ENCODE results near the gene PLA2G12A. TPM values are rescaled to one million over a fixed set of nuclear protein-coding genes. Genes with fewer than 3 reads are reported as not detected.

PLA2G12A gene
- total and polyA plus RNA-seq, 2 experiments from 2014 or later: 14.4 to 44.8 TPM

- Histone ChIP-seq H3K27me3 (replicated peaks; ENCODE audit: insufficient read depth) (no peaks in the 10 kb centered on the region), H3K4me1 (ENCODE audit: insufficient read depth) (peaks cover 6% of the 10 kb centered on the region; the same call in 1 of the 2 replicates), H3K79me2 (ENCODE audit: insufficient read depth) (no peaks in the 10 kb centered on the region), H2AFZ (no peak overlapping the region), H3K4me3 (no peak overlapping the region), H3F3A (ENCODE audit: insufficient read depth) (no peaks in the 10 kb centered on the region), H3K36me3 (ENCODE audit: low read depth) (peaks cover 20% of the 10 kb centered on the region), H3K27ac (no peak overlapping the region), H3K4me2 (ENCODE audit: unreplicated experiment) (no peak overlapping the region), H3K9ac (no peak overlapping the region), H4K20me1 (ENCODE audit: insufficient read depth) (no peaks in the 10 kb centered on the region), H3K9me2 (ENCODE audit: insufficient read depth) (no peaks in the 10 kb centered on the region), H3K9me3 (ENCODE audit: low read depth) (no peaks in the 10 kb centered on the region)
- in situ Hi-C loops (cut with MboI): no loop called here
- 80 to 94% methylated on average over 1 of the region's 1 CpG for WGBS, 2 experiments (ENCODE audit: low coverage in 1 of 2, low lambda C conversion rate in 2 of 2, missing lambda C conversion rate in 2 of 2)
- TF ChIP-seq EZH2phosphoT487 (IDR thresholded peaks at IDR 0.05; ENCODE audit: insufficient read depth, low read depth): no peak
- no peak for TF ChIP-seq EZH2 (IDR thresholded peaks at IDR 0.05; ENCODE audit: insufficient read depth, poor library complexity, severe bottlenecking)
- peak; percentile 23 for DNase-seq
These were observed 38.4 kb downstream of the PLA2G12A start for GRCh38 chr4:109691411-109691920.

- Histone ChIP-seq H4K20me1 (ENCODE audit: insufficient read depth) (no peaks in the 10 kb centered on the region), H3K9ac (no peak overlapping the region), H3K27ac (no peak overlapping the region), H3K36me3 (ENCODE audit: low read depth) (peaks cover 20% of the 10 kb centered on the region), H3K27me3 (replicated peaks; ENCODE audit: insufficient read depth) (no peaks in the 10 kb centered on the region), H3K79me2 (ENCODE audit: insufficient read depth) (no peaks in the 10 kb centered on the region), H3K4me3 (no peak overlapping the region), H3F3A (ENCODE audit: insufficient read depth) (no peaks in the 10 kb centered on the region), H3K4me2 (ENCODE audit: unreplicated experiment) (no peak overlapping the region), H3K4me1 (ENCODE audit: insufficient read depth) (peaks cover 6% of the 10 kb centered on the region; the same call in 1 of the 2 replicates), H2AFZ (no peak overlapping the region), H3K9me2 (ENCODE audit: insufficient read depth) (no peaks in the 10 kb centered on the region), H3K9me3 (ENCODE audit: low read depth) (no peaks in the 10 kb centered on the region)
- no peak for DNase-seq
- 93 to 94% methylated on average over 6 of the region's 6 CpGs for WGBS, 2 experiments (ENCODE audit: low coverage in 1 of 2, low lambda C conversion rate in 2 of 2, missing lambda C conversion rate in 2 of 2)
- in situ Hi-C loops (cut with MboI): no loop called here
- TF ChIP-seq EZH2 (IDR thresholded peaks at IDR 0.05; ENCODE audit: insufficient read depth, poor library complexity, severe bottlenecking) (no peak), EZH2phosphoT487 (IDR thresholded peaks at IDR 0.05; ENCODE audit: insufficient read depth, low read depth) (no peak)
These were observed 39.0 kb downstream of the PLA2G12A start for GRCh38 chr4:109690690-109691410.

- H3K9me2 ChIP-seq (ENCODE audit: insufficient read depth): no peaks in the 10 kb centered on the region
These were observed 45.1 kb downstream of the PLA2G12A start for GRCh38 chr4:109684727-109685126.

GRCh38 chr4:109683621-109684253 is 46.1 kb downstream of the PLA2G12A start:
- in situ Hi-C loops (cut with MboI): no loop called here
- Histone ChIP-seq H3K9me3 (ENCODE audit: low read depth) (no peaks in the 10 kb centered on the region), H3K27ac (no peak overlapping the region), H3K27me3 (replicated peaks; ENCODE audit: insufficient read depth) (no peaks in the 10 kb centered on the region), H3K4me1 (ENCODE audit: insufficient read depth) (no peaks in the 10 kb centered on the region), H4K20me1 (ENCODE audit: insufficient read depth) (no peaks in the 10 kb centered on the region), H3K4me2 (ENCODE audit: unreplicated experiment) (no peak overlapping the region), H3K9ac (no peak overlapping the region), H3K79me2 (ENCODE audit: insufficient read depth) (no peaks in the 10 kb centered on the region), H3K4me3 (no peak overlapping the region), H3K36me3 (ENCODE audit: low read depth) (peaks cover 7% of the 10 kb centered on the region; the same call in 1 of the 2 replicates), H3K9me2 (ENCODE audit: insufficient read depth) (no peaks in the 10 kb centered on the region), H3F3A (ENCODE audit: insufficient read depth) (no peaks in the 10 kb centered on the region), H2AFZ (no peak overlapping the region)
- 82 to 83% methylated on average over 5 to 6 of the region's 6 CpGs for WGBS, 2 experiments (ENCODE audit: low coverage in 1 of 2, low lambda C conversion rate in 2 of 2, missing lambda C conversion rate in 2 of 2)
- no peak for DNase-seq
- TF ChIP-seq EZH2phosphoT487 (IDR thresholded peaks at IDR 0.05; ENCODE audit: insufficient read depth, low read depth): no peak
- TF ChIP-seq EZH2 (IDR thresholded peaks at IDR 0.05; ENCODE audit: insufficient read depth, poor library complexity, severe bottlenecking): no peak

More at GRCh38 chr4:109684727-109685126, 45.1 kb downstream of the PLA2G12A start:
- in situ Hi-C loops (cut with MboI): no loop called here
- no peak for DNase-seq
- Histone ChIP-seq H3K79me2 (ENCODE audit: insufficient read depth) (no peaks in the 10 kb centered on the region), H3K4me2 (ENCODE audit: unreplicated experiment) (no peak overlapping the region), H3K27me3 (replicated peaks; ENCODE audit: insufficient read depth) (no peaks in the 10 kb centered on the region), H3F3A (ENCODE audit: insufficient read depth) (no peaks in the 10 kb centered on the region), H3K9ac (no peak overlapping the region), H2AFZ (no peak overlapping the region), H3K27ac (no peak overlapping the region), H3K4me1 (ENCODE audit: insufficient read depth) (no peaks in the 10 kb centered on the region), H3K36me3 (ENCODE audit: low read depth) (peaks cover 7% of the 10 kb centered on the region; the same call in 1 of the 2 replicates), H4K20me1 (ENCODE audit: insufficient read depth) (no peaks in the 10 kb centered on the region), H3K9me3 (ENCODE audit: low read depth) (no peaks in the 10 kb centered on the region), H3K4me3 (no peak overlapping the region)
- TF ChIP-seq EZH2phosphoT487 (IDR thresholded peaks at IDR 0.05; ENCODE audit: insufficient read depth, low read depth) (no peak), EZH2 (IDR thresholded peaks at IDR 0.05; ENCODE audit: insufficient read depth, poor library complexity, severe bottlenecking) (no peak)

Data from GM23248 (cell line).